GM18502 (cell line): ENCODE measurements around the gene UFC1.

Experiments used
- ATAC-seq: cut with Tn5 transposase; IDR thresholded peaks from one replicate; pipeline ENCODE4 v1.9.1; 2021; ENCODE audit warnings: mild to moderate bottlenecking; ENCODE audit not compliant: unreplicated experiment, poor library complexity

UFC1 gene

GRCh38 chr1:161201836-161202712, 48.3 kb downstream of the UFC1 start, which contains the start of gene NDUFS2:
TSS of gene NDUFS2 (plus strand) at chr1:161202367. CDS start at chr1:161202386, 19 bp downstream.
- peak; percentile 95 for ATAC-seq

GRCh38 chr1:161206411-161207140, 52.8 kb downstream of the UFC1 start:
- ATAC-seq: no peak

GRCh38 chr1:161207173-161207572, 53.4 kb downstream of the UFC1 start:
- no peak for ATAC-seq
